Tibial nerve (tissue), 4 donors: ENCODE data around the gene PRPH.
"Not testable (repeated sequence)": the region's sequence is repeated elsewhere in the genome, so short reads cannot be mapped to it uniquely, and the experiment has no call there.

Source experiments
- CTCF ChIP-seq, 5 experiments: fragments of 200-600 bp in 3 of 5; fragments of 450-650 bp in 2 of 5; sonication (generic) in 3 of 5; IDR thresholded peaks; one replicate each; pipeline ENCODE4 v1.5.1; 2016 to 2019; ENCODE audit warnings: antibody characterized with exemption in 5 of 5, mild to moderate bottlenecking in 3 of 5, moderate library complexity in 2 of 5
- EP300 ChIP-seq, 2 donors: sonication (generic); formaldehyde crosslinking; IDR thresholded peaks; one replicate each; pipeline ENCODE4 v1.6.1; 2017; ENCODE audit warnings: antibody characterized with exemption in 2 of 2, mild to moderate bottlenecking in 1 of 2

DNA sequence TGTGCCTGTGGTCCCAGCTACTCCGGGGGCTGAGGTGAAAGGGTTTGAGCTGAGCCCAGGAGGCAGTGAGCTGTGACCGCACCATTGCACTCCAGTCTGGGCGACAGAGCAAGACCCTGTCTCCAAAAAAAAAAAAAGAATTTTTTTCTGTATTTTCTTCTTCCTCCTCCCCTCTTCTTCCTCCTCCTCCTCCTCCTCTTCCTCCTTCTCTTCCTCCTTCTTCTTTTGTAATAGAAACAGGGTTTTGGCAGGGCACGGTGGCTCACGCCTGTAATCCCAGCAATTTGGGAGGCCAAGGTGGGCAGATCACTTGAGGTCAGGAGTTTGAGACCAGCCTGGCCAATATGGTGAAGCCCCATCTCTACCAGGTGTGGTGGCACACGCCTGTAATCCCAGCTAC is 14.4 kb upstream of the PRPH start:
- TF ChIP-seq EP300, CTCF (IDR thresholded peaks at IDR 0.05): not testable (repeated sequence)
